HUES6 (cell line): ENCODE results near the gene D2HGDH.
"Not testable (repeated sequence)": the region's sequence is repeated elsewhere in the genome, so short reads cannot be mapped to it uniquely, and the experiment has no call there.

Experiments
- H3K27ac ChIP-seq: 2 replicates; pipeline ENCODE4 v1.7.0; 2013; ENCODE audit warnings: low read depth, mild to moderate bottlenecking, low read length, inconsistent platforms
- H3K27me3 ChIP-seq: 2 replicates; pipeline ENCODE4 v1.6.1; 2013; ENCODE audit warnings: low read length; ENCODE audit not compliant: control insufficient read depth, insufficient read depth
- H3K36me3 ChIP-seq: 2 replicates; pipeline ENCODE4 v1.6.1; 2013; ENCODE audit warnings: low read length; ENCODE audit not compliant: control insufficient read depth, insufficient read depth
- H3K4me1 ChIP-seq: 2 replicates; pipeline ENCODE4 v1.6.1; 2013; ENCODE audit warnings: low read length; ENCODE audit not compliant: control insufficient read depth, insufficient read depth
- H3K4me3 ChIP-seq: 2 replicates; pipeline ENCODE4 v1.5.1; 2013; ENCODE audit warnings: low read depth, low read length
- H3K9ac ChIP-seq: one replicate; pipeline ENCODE4 v1.6.1; 2013; ENCODE audit warnings: mild to moderate bottlenecking, low read length
- H3K9me3 ChIP-seq: 2 replicates; pipeline ENCODE4 v1.6.1; 2013; ENCODE audit warnings: low read depth, low read length; ENCODE audit not compliant: control insufficient read depth, insufficient read depth

Gene D2HGDH

DNA sequence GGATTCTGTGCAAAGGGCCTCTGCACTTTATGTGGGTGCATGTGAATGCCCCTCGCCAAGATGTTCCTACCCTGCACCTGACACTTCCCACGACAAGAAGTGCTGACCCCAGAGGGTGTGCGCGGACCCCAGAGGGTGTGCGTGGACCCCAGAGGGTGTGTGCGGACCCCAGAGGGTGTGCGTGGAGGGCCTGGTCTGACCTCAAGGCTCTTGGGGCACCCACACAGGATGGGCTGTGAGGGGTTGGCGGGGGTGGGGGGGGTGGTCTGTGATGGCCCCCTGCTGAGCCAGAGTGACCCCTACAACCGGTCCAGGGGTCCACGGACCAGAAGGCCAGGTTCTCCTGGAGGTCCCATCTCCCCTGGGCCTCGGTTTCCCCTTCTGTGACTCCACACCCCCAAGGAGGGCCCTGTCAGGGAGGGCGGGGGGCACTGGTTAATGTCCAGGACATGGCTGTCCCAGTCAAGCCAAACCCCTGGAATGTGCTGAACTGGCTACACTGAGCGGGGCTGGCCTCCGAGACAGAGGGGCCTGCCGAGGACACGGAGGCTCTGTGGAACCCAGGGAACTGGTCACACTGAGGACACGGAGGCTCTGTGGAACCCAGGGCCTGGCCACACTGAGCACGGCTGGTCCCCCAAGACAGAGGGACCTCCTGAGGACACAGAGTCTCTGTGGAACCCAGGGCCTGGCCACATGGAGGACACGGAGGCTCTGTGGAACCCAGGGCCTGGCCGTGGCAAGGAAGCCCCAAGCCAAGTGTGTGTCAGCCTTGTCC, 77.7 kb downstream of the D2HGDH start:
- Histone ChIP-seq H3K27me3 (no peaks in the 10 kb centered on the region), H3K27ac (no peak overlapping the region), H3K9me3 (no peaks in the 10 kb centered on the region), H3K9ac (no peak overlapping the region), H3K4me3 (no peak overlapping the region), H3K36me3 (no peaks in the 10 kb centered on the region), H3K4me1 (peaks cover 12% of the 10 kb centered on the region)

DNA sequence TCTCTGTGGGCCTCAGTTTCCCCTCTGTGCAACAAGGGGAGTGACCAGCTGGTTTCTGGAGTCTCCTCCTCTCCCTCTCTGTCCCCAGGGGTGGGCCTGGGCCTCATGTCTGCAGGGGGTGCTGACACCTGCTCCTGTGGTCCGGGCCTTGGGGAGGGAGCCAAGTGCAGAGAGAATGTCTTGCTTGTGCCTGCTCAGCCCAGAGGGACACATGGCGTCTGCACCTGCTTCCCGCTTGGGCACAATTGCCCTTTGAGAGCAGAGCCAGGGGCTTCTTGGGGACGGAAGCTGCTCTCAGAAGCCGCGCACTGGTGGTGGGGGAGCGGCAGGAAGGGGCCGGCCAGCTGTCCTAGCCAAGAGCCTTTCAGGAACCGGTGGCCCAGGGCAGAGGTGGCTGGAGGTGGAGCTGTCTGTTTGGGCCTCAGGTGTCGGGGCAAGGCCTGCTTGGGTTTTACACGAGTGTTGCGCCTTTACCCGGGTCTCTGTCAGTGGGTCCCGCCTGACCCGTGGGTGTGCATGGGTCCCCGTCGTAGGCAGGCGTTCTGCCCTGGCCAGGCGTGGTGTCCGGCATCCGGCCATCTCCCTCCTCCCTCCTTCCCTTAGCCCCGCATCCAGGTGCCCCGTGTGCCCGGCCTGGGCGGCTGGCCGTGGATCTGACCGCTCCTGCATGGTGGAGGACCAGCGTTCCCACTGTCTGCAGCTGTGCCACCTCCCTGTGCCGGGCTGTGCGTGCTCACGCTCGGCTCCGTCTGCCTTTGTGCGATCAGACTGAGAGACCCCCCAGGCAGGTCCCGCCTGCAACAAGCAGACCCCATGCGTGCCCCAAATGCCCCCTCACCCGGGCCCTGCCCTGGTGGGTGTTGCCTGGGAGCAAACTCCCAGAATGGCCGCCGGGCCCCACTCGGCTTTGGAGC, 78.6 kb downstream of the D2HGDH start:
- no peak overlapping the region for H3K4me3 ChIP-seq
- no peak overlapping the region for H3K9ac ChIP-seq
- no peak overlapping the region for H3K27ac ChIP-seq
- H3K27me3 ChIP-seq, result no peaks in the 10 kb centered on the region
- H3K9me3 ChIP-seq, result no peaks in the 10 kb centered on the region
- H3K4me1 ChIP-seq, result peaks cover 16% of the 10 kb centered on the region
- H3K36me3 ChIP-seq, result no peaks in the 10 kb centered on the region

GRCh38 chr2:241813644-241814392, 79.4 kb downstream of the D2HGDH start:
- Histone ChIP-seq H3K4me1 (peaks cover 8% of the 10 kb centered on the region; the same call in 1 of the 2 replicates), H3K9ac (no peak overlapping the region), H3K9me3 (no peaks in the 10 kb centered on the region), H3K36me3 (no peaks in the 10 kb centered on the region), H3K27ac (no peak overlapping the region), H3K4me3 (no peak overlapping the region), H3K27me3 (no peaks in the 10 kb centered on the region)

- no peaks in the 10 kb centered on the region for H3K9me3 ChIP-seq
- H3K9ac ChIP-seq, result no peak overlapping the region
- no peaks in the 10 kb centered on the region for H3K36me3 ChIP-seq
- no peak overlapping the region for H3K27ac ChIP-seq
- no peaks in the 10 kb centered on the region for H3K27me3 ChIP-seq
- peaks cover 4% of the 10 kb centered on the region; the same call in 1 of the 2 replicates for H3K4me1 ChIP-seq
- H3K4me3 ChIP-seq, result no peak overlapping the region
These were observed 79.9 kb downstream of the D2HGDH start for GRCh38 chr2:241814393-241814642.

GRCh38 chr2:241814643-241815476, 80.4 kb downstream of the D2HGDH start:
- Histone ChIP-seq H3K9me3 (no peaks in the 10 kb centered on the region), H3K36me3 (no peaks in the 10 kb centered on the region), H3K27me3 (no peaks in the 10 kb centered on the region), H3K9ac (no peak overlapping the region), H3K4me1 (peaks cover 4% of the 10 kb centered on the region; the same call in 1 of the 2 replicates), H3K27ac (no peak overlapping the region), H3K4me3 (no peak overlapping the region)

DNA sequence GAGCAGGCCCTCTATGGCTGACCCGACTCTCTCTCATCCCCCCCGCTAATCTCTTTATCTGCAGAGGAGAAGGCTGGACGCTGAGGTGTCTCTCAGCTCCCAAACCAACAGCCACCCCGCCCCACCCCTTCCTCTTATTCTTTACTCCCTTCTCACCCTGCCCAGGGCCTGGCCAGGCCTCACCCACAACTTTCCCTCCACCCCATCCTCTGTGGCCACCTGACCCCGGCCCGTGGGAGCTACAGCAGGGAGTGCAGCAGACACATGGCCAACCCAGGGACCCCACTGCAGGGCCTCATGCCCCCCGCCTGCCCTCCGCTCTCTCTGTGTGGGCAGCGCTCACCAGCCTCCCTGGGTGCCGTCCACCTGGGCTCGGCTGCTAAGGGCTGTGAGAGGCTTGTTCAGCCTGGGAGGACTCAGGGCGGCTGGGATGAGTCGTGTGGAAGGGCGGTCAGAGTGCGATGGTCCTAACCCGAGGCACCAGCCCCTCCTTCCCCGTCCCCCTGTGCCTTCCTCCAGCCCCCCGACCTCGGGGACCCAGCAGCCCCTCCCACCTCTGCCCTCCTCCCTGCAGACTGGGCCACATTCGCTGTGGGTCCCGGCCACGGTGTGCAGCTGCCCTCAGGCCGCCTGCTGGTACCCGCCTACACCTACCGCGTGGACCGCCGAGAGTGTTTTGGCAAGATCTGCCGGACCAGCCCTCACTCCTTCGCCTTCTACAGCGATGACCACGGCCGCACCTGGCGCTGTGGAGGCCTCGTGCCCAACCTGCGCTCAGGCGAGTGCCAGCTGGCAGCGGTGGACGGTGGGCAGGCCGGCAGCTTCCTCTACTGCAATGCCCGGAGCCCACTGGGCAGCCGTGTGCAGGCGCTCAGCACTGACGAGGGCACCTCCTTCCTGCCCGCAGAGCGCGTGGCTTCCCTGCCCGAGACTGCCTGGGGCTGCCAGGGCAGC, 81.3 kb downstream of the D2HGDH start:
- Histone ChIP-seq H3K9ac (no peak overlapping the region), H3K36me3 (no peaks in the 10 kb centered on the region), H3K27me3 (no peaks in the 10 kb centered on the region), H3K4me3 (no peak overlapping the region), H3K27ac (no peak overlapping the region), H3K9me3 (no peaks in the 10 kb centered on the region), H3K4me1 (peaks cover 4% of the 10 kb centered on the region)

DNA sequence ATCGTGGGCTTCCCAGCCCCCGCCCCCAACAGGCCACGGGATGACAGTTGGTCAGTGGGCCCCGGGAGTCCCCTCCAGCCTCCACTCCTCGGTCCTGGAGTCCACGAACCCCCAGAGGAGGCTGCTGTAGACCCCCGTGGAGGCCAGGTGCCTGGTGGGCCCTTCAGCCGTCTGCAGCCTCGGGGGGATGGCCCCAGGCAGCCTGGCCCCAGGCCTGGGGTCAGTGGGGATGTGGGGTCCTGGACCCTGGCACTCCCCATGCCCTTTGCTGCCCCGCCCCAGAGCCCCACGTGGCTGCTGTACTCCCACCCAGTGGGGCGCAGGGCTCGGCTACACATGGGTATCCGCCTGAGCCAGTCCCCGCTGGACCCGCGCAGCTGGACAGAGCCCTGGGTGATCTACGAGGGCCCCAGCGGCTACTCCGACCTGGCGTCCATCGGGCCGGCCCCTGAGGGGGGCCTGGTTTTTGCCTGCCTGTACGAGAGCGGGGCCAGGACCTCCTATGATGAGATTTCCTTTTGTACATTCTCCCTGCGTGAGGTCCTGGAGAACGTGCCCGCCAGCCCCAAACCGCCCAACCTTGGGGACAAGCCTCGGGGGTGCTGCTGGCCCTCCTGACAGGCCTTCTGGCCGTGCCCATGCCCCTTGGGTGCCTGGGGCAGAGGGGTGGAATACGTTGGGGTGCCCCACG, 82.1 kb downstream of the D2HGDH start:
- Histone ChIP-seq H3K9me3 (no peaks in the 10 kb centered on the region), H3K9ac (no peak overlapping the region), H3K4me3 (no peak overlapping the region), H3K27ac (no peak overlapping the region), H3K27me3 (no peaks in the 10 kb centered on the region), H3K4me1 (peaks cover 11% of the 10 kb centered on the region), H3K36me3 (no peaks in the 10 kb centered on the region)

GRCh38 chr2:241817126-241817820, 82.8 kb downstream of the D2HGDH start:
- Histone ChIP-seq H3K36me3 (no peaks in the 10 kb centered on the region), H3K9ac (no peak overlapping the region), H3K9me3 (no peaks in the 10 kb centered on the region), H3K27me3 (no peaks in the 10 kb centered on the region), H3K27ac (no peak overlapping the region), H3K4me1 (peaks cover 13% of the 10 kb centered on the region), H3K4me3 (no peak overlapping the region)

GRCh38 chr2:241817821-241818215, 83.4 kb downstream of the D2HGDH start:
- not testable (repeated sequence) for H3K4me3 ChIP-seq, H3K36me3 ChIP-seq, H3K27ac ChIP-seq, H3K9ac ChIP-seq, H3K27me3 ChIP-seq, H3K9me3 ChIP-seq
- peaks cover 13% of the 10 kb centered on the region for H3K4me1 ChIP-seq
